HG02642 (cell line): Measurements from ENCODE around the gene ELF5.

Experiments
- ATAC-seq: cut with Tn5 transposase; IDR thresholded peaks from one replicate; pipeline ENCODE4 v1.9.1; 2021; ENCODE audit warnings: mild to moderate bottlenecking; ENCODE audit not compliant: unreplicated experiment, poor library complexity

The ELF5 gene

DNA sequence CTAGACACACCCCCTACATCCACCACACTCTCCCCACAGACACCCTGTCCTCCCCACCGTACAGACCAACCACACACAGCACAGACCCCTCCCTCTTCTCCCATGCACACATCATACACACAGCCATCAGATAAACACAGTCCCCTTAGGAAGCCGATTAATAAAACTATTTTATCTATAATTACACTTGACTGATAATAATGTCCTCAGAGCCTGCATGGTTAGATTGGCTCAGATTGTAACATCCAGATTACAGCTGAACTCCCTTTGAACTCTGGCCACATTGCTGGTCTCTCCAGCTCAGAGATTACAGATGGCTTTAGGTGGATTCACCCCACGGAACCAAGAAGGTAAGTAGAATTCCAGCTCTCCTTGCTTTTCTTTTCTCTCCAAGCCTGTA lies 9.5 kb upstream of the ELF5 start:
- ATAC-seq: no peak

DNA sequence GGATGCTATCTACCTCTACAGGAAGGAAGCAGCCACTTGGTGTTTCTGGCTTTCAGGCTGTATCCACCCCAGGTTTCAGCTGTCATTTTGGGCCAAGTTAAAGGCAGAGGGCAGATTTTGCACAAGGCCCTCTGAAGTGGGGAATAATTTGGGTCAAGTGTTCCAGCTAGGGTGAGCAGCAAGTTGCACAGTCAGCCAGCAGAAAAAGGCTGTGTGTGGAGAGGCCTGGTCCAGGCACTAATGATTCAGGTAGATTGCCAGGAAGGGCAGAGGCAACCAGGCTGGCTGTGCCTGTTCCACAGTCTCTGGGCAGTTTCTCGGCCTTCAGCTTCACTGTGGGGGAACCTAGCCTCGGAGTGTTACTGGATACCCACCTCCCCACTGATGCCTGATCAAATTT lies 8.6 kb upstream of the ELF5 start:
- ATAC-seq: no peak

DNA sequence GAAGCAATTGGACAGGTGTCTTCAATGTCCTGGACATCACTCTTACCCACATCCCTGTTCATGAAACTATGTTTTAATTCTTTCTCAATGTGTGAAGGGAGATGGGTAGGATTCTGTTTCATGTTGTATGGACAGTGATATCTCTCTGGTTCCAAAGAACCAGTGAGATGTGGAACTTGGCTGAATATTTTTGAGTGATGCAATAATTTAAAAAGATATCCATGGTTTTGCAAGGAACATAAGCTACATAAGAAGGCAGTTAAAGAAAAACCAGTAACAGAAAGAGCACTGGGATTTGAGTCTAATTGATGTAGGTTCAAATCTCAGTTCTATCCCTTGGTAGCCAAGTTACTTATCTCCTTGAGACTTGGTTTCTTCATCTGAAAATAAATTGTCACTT lies 7.7 kb upstream of the ELF5 start:
- no peak for ATAC-seq

DNA sequence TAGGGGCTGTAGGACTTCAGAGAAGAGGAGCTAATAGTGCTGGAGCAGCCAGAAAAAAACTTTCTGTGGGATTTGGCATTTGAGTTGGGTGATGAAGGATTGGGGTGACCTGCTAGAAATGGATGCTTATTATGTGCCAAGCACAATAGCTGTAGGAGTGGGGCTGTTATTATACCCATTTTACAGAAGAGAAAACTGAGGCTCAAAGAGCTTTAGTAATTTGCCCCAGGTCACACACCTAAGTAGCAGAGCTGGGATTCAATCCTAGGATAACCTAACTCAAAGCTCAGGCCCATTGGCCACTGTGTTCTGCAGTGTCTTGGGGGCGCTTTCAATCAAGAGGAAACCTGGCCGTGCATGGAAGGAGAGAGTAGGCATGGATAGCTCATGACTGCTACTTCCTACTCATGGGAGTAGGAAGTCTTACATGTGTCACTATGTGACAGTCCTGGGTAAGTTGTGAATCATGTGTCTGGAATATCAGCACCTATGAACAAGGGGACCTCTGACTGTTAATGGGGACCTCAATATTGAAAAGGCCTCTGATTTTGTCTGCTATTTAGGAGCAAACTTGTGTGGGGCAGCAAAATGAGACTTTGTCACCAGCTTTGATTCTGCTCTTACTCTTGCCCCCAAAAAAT lies 6.1 kb upstream of the ELF5 start:
- no peak for ATAC-seq

DNA sequence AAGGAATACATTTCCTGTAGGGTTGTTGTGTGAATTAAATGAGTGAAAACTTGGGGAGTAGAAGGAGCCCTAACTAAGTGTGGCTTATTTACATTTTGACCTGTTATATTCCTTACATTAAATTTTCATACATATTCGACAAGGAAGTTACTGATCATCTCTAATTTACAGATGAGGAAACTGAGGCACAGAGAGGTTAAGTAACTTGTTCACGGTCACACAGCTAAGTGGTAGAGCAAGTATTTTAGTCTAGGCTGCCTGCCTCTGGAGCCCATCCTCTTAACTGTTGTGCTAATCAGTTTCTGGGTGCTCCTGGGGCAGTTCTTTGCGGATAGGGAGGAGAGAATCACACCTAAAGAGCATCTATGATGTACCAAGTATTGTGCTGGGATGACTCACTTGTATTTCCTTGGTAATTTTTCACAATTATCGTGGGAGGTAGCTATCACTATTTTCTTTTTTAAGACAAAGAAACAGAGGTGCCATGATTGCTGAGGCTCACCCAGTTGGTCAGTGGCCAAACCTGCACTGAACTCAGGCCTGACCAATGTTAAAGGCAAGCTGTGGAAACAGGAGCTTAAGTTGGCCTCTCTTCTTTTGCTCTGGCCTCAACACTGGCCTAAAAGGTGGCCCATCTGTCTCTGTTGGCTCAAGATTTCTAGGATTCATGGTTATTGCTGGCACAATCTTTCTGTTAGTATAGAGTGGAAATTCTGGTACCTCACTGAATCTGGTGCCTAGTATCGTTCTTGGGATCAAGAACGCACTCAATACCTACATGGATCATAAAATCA lies 2.9 kb upstream of the ELF5 start:
- ATAC-seq: no peak

DNA sequence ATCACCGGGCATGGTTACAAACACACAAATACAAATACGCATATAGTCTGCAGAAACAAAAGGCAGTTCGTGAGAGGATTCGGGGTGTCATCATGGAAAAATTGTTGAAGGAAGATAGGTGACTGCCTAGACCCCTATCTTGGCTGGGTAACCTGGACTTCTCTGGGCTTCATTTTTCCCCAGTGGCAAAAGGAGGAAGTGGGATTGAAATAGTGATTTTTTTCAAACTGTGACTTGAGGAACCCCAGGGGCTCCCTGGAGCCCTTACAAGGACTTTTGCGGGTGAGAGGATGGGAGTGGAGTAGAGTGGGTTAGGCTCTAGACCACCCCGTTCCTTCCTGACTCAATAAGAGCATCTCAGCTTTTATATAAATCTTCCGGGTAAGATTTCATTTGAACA lies 1.0 kb upstream of the ELF5 start:
- no peak for ATAC-seq

DNA sequence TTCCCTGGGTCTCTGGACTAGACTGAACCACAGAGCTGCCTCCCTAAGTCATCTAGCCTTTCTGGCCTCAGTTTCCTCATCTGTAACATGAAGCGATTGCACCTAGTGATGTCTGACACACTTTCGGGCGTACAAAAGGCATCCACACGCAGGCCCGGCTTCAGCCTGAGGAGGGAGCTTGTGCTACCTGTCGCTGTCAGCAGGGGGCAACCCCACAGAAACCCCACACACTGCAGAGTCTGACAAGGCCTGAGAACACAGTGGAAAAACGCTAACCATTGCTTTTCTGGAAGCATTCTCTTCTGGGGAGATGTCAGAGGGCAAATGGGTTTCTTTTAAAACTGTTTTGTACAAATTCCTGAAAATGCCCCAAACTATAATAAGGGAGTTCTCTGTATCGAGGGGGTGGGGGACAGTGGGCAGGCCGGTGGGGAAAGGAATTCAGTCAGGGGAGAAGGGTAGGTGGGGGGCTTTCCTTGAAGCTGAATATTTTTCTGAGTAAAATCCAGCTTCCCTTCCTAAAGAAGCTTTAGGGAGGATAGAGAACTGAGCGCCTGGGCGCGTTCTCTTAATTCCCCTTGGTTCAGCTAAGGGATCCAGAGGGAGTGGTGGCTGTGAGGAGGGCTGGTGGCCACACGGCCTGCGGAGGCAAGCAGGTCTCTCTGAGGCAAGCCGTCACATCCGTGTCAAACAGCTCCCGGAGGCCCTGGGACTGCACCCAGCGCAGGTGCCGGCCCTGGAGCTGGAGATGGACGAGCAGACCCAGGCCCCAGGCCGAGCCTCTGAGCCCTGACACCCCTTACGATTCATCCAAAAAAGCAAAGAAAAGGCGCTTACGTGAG lies 533 bp downstream of the ELF5 start:
- ATAC-seq: peak; percentile 96

DNA sequence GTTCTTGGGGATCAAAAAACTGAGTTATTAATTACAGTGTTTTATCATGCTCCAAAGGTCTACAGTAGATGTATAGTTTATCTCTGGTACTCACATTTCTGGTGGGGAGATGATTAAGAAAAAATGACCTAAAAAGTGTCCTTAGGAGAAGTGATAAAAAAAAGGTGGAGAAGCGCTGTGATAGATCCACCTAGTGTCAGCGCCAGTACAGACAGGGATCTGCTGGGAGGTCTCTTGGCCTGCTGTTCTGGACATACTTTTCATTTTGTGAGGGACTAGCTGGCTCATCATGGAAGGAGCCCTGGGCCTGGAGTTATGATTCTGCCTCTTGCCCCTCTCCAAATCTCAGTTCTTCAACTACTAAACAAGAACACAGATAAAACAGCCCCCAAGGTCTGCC lies 2.9 kb downstream of the ELF5 start:
- no peak for ATAC-seq

DNA sequence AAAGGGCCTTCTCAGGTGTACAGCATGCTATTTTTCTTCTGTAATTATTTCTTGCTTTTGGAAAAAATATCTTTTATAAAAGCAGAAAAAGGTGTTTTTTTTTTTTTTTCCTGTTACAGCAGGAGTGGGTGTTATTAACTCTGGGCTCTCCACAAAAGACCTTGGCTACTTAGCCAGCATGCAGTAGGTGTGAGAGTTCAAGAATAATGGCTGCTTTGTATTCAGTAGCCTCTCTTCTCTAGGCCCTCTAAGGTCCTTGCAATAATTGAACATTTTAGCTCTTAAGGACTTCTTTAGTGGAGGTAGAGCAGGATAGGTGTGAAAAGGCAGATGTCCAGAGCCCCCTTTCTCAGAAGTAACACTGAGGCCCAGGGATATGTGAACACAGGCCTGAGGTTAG lies 3.4 kb downstream of the ELF5 start:
- ATAC-seq: no peak

DNA sequence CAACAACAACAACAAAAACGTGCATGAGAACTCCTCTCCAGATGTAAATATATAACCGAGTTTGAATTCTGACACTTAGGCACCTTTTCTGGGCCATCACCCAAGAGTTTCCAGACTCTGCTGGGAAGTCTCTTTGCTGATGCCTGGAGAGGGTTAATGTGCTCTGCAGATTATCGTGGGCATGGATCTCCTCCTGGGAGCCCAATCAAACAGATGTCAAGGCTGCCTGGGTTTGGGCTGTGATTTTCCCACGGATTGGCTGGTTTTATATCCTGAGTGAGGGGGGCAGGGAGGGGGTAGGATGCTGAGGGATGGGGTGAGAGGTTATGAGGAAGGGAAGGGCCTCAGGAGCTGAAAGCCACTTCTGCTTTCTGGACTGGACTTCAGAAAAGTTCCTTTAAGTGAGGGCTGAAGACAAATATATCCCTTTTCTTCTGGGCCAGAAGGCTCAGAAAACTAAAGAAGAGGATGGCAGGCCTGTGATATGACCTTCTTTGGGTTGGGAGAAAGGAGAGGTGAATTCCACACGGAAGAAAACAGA lies 4.2 kb downstream of the ELF5 start:
- no peak for ATAC-seq

DNA sequence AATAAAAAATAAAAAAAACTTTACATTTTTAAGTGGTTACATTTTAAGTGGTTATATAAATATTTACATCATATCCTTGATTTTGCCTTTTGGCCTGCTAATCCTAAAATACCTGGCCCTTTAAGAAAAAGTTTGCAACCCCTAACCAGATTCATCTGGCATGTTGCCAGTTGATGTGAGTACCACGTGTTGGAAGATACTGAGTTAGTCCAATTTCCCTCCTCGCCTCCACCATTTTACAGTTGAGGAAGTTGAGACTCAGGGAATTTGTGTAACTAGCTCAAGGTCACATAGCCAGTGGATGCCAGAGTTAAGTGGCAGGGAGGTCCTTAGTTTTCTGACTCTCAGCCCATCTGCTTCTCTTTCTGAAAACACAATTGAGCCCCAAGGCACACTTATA lies 5.1 kb downstream of the ELF5 start:
- no peak for ATAC-seq

DNA sequence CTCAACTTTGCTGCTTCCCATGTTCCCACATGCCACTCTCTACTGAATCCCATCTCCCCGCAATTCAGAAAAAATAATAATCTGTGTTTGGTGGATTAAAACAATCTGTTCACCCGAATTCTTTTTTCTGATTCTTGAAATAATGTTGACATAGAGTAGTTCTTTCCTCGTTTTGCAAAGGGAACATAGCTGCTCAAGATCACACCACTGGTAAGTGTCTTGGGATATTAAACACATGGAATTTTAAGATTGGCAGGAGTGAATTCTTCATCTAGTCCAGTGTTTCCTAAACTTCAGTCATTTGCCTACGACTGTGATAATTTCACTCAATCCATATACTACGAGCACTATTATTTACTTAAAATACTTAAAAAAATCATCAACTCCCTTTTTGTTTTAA lies 6.0 kb downstream of the ELF5 start:
- ATAC-seq: no peak

DNA sequence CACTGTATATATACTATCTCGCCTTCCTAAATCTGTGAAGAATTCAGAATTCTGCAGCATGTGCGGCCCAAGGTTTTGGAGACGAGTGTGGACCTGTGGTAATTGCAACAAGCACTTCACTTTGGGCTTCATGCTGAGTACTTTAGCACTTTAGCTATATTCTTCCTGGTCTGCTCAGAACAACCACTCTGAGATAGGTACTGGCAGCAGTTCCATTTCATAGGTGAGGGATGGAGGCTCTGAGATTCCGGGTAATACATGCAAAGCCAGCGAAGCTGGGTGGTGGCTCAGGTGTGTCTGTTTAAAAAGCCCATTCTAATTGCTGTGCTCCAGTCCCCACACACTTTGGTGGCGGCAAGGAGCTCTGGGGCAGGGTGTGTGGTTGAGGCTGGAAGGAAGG lies 6.4 kb downstream of the ELF5 start:
- no peak for ATAC-seq

DNA sequence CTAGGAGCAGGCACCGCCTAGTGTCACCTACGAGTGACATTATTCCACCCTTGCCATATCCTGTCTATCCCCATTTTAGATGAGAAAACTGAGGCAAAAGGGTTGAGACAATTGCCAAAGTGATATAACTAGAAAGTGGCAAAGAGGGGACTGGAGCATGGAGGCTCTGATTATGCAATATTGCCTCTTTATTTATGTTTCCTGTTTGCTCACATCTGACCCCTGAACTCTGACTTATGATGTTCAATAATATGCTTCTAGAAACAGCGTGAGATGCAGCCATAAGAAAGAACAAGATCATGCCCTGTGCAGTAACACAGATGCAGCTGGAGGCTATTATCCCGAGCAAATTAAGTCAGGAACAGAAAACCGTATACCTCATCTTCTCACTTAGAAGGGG lies 7.7 kb downstream of the ELF5 start:
- no peak for ATAC-seq

DNA sequence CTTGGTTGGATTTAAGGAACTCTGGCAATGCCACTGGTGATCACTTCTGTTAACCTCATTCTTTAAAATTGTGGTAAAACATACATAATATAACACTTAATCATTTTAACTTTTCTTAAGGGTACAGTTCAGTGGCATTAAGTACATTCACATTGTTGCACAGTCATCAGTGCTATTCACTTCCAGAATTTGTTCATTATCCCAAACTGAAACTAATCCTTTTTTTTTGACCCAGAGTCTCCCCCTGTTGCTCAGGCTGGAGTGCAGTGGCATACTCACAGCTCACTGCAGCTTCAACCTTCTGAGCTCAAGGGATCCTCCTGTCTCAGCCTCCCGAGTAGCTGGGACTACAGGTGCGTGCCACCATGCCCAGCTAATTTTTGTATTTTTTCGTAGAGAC lies 10.6 kb downstream of the ELF5 start:
- ATAC-seq: no peak

DNA sequence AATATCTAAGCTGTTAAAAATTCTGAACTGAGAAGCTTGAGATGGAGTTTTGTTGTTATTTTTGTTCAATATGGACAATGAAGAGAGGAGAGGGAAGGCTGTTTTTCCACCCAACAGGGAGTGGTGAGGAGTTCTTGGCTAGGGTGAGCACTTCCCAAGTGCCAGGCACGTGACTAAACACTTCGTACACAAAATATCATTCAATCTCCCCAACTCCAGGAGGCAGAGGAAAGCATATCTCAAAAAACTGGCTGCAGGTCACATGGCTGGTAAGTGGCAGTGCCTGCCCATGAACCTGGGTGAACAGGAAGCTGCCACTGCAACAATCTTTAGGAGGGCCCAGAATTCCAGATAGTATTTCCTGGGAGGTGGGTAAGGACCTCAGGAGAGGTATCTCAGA lies 11.6 kb downstream of the ELF5 start:
- no peak for ATAC-seq

DNA sequence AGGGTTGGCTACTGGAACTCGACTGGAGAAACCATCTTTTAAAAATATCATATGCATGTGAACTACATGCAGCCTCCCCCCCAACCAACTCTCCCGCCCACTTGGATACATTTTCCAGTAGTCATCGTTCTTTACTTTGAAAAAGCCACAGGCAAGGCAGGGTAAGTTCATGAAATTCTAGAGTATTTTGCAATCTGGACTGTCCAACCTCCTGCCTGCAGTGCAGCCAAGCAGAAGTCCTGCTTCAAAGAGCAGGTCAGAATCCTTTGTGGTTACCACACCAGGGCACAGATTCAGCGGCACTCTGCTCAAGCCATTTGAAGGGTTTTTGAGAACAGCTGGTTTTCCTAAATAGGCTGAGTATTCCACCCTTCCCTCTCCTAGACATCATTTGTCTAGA lies 12.1 kb downstream of the ELF5 start:
- no peak for ATAC-seq

DNA sequence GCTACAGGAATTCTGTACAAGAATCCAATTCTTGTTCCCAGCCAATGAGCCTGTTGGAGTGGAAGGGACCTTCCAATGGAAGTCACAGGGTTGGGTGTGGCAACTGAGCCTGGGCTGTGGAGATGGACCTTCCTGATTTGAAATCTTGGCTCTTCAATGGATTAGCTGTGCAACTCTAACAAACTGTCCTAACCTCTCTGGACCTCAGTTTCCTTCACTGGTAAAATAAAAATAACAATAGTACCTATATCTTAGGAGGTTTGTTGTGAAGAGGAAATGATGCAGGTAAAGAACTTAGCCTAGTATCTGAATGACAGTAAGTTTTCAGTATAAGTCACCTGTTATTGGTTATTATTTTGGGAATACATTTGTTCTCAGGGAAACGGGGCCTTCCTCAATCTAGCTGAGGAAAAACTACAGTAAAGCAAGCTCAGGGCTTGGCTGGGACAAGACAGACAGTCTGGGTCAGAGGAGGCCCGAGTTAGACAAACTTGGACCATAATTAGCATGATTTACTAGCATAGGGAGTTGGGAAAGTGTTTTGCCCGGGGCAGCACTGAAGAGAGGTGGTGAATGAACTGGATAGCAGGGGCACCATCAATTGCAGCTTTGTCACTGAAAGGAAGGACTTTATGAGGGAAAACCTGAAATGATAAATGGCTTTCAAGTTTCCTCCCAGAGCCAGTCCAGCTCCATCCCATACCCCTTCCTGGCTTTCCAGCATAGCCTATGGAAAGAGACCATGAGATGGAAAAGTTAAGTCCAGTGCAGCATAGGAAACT lies 13.7 kb downstream of the ELF5 start:
- ATAC-seq: no peak

DNA sequence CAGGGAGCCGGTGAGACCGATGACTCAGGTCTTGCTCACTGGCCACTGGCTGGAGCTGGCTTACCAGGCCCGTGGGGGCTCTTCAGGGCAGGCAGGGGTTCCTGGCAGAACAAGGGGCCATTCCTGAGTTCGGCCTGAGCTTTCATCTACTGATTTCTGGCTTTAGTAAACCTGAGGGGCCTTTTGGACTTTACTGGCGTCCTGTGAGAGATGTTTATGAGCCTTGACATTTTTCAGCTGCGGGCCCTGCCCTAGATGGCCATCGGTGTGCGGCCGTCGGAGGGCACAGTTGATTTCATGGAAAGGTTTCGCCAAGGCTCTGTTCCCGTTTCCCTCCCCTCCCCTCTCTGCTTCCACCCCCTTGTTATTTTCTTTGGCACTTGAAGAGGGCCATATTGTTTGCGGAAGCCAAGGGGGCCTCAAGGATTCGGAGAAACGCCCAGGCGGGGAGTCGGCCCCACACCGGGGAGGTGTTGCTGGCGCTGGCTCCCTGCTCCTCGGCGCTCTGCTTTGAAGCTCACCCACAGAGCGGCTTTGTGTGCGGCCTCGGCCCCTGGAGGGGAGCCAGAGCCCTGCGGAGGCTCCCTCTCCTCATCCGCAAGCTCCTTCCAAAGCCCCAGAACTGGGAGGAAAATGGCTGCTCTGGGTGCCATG lies 17.7 kb downstream of the ELF5 start:
- no peak for ATAC-seq

DNA sequence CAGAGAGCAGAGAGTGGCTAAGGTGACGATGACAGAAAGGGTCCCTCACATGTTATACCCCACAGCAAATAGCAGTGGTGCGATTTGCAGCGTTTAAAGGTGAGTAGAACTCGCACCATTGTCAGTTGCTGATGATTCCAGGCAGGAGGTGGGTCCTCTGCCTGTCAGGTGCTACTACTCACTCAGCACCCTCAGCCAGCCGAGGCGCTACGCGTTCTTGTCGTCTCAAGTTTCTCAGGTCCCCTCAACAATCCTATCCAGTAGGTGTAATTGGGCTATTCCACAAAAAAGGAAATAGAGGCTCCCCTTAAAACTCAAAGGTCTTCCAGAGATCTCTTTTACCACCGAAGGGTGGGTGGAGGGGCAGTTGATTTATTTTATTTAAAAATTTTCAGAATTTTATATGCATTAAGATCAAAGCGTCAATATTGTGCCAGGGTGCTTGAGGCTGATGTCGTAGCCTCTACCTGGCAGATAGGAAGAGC lies 18.3 kb downstream of the ELF5 start:
- ATAC-seq: no peak
